Sigmoid colon (tissue), 7 donors: Measurements from ENCODE around the gene HEATR1. TPM values are rescaled to one million over a fixed set of nuclear protein-coding genes. Genes with fewer than 3 reads are reported as not detected.
"Not testable (repeated sequence)": the region's sequence is repeated elsewhere in the genome, so short reads cannot be mapped to it uniquely, and the experiment has no call there.

Source experiments
- DNase-seq: peaks from one replicate; pipeline ENCODE4 v3.0.0-alpha.2; 2019
- H3K27ac ChIP-seq, 4 donors: fragments of 200-600 bp; sonication (generic); one replicate each; pipeline ENCODE4 v1.5.1; 2016 to 2019; ENCODE audit warnings: mild to moderate bottlenecking in 1 of 4
- H3K27me3 ChIP-seq, 3 donors: fragments of 200-600 bp; sonication (generic); one replicate each; pipeline ENCODE4 v1.5.1; 2019; ENCODE audit warnings: mild to moderate bottlenecking in 1 of 3
- H3K36me3 ChIP-seq, 4 donors: fragments of 200-600 bp; sonication (generic); one replicate each; pipeline ENCODE4 v1.5.1; 2016 to 2019
- H3K4me1 ChIP-seq, 4 donors: fragments of 200-600 bp; sonication (generic); one replicate each; pipeline ENCODE4 v1.5.1; 2017 to 2019
- H3K4me3 ChIP-seq, 4 donors: fragments of 200-600 bp; sonication (generic); one replicate each; pipeline ENCODE4 v1.5.1; 2017 to 2019; ENCODE audit warnings: mild to moderate bottlenecking in 2 of 4, moderate library complexity in 1 of 4
- H3K9me3 ChIP-seq, 4 donors: fragments of 200-600 bp in 3 of 4; sonication (generic) in 3 of 4; one replicate each; pipeline versions ENCODE4 v1.5.1 to v1.6.1; 2013 to 2019
- CTCF ChIP-seq, 4 experiments: fragments of 450-650 bp in 3 of 4; fragments of 200-600 bp in 1 of 4; IDR thresholded peaks; one replicate each; pipeline ENCODE4 v1.5.1; 2016 to 2019; ENCODE audit warnings: antibody characterized with exemption in 4 of 4, mild to moderate bottlenecking in 3 of 4, moderate library complexity in 2 of 4
- EP300 ChIP-seq, 4 donors: sonication (generic); formaldehyde crosslinking; IDR thresholded peaks; one replicate each; pipeline ENCODE4 v1.6.1; 2017; ENCODE audit warnings: antibody characterized with exemption in 4 of 4
- POLR2A ChIP-seq, 2 donors: fragments of 450-650 bp; IDR thresholded peaks; one replicate each; pipeline ENCODE4 v1.6.1; 2016; ENCODE audit warnings: antibody characterized with exemption in 2 of 2, mild to moderate bottlenecking in 2 of 2, moderate library complexity in 2 of 2
- POLR2AphosphoS5 ChIP-seq, 4 donors: sonication (generic); formaldehyde crosslinking; IDR thresholded peaks; one replicate each; pipeline ENCODE4 v1.6.1; 2017; ENCODE audit warnings: antibody characterized with exemption in 4 of 4
- WGBS, 2 donors: extraction: QIAGEN DNeasy Blood & Tissue Kit; methylation state at CpG; one replicate each; pipeline ENCODE4 v1.1.7; 2013; 5-methylcytosine and 5-hydroxymethylcytosine counted together
- intact Hi-C: fragments of 100-400 bp; cut with DNase I; formaldehyde crosslinking; loops from one replicate; pipeline ENCODE4 v1.15.1; 2023
- polyA plus RNA-seq, 3 donors: library from polyadenylated mRNA; stranded (reverse); fragments of 200-250 nt; gene quantifications; one replicate each; pipeline ENCODE4 v1.2.3, GENCODE V29; 2013
- total RNA-seq, 4 donors: library from RNA; depleted of rRNA; stranded (reverse); fragments of >200 nt; gene quantifications; one replicate each; pipeline ENCODE4 v1.1.0, GENCODE V29; 2016
- donor health status: healthy with polysubstance abuse.
- donor health status: Bipolar disorder and iron deficiency.
- donor health status: healthy.

The HEATR1 gene
- total and polyA plus RNA-seq, 7 donors = 0.92 to 22.1 (median 14.4) TPM

GRCh38 chr1:236507022-236507700, 97.2 kb downstream of the HEATR1 start:
- Histone ChIP-seq H3K4me3 (no peak overlapping the region), H3K36me3 (no peaks in the 10 kb centered on the region), H3K9me3 (no peaks in the 10 kb centered on the region), H3K27ac (peak overlapping the region in 1 of 4 donors; percentile 70), H3K4me1 (peaks cover 0 to 11% (median 6%) of the 10 kb centered on the region in 4 donors), H3K27me3 (no peaks in the 10 kb centered on the region)
- 79 to 88% methylated on average over 5 of the region's 5 CpGs for WGBS, 2 donors
- intact Hi-C loops = no loop called here
- TF ChIP-seq CTCF (IDR thresholded peaks at IDR 0.05) (no peak), POLR2A (IDR thresholded peaks at IDR 0.05) (no peak), EP300 (IDR thresholded peaks at IDR 0.05) (no peak), POLR2AphosphoS5 (IDR thresholded peaks at IDR 0.05) (no peak)
- no peak for DNase-seq

- H3K36me3 ChIP-seq, intact Hi-C loops, DNase-seq, H3K4me3 ChIP-seq, H3K27ac ChIP-seq, H3K27me3 ChIP-seq, H3K9me3 ChIP-seq: not testable (repeated sequence)
- H3K4me1 ChIP-seq = peaks cover 0 to 11% (median 6%) of the 10 kb centered on the region in 4 donors
- 88 to 90% methylated on average over 3 of the region's 3 CpGs for WGBS, 2 donors
Observed at GRCh38 chr1:236504338-236504737, 100.0 kb downstream of the HEATR1 start.

- Histone ChIP-seq H3K27me3 (no peaks in the 10 kb centered on the region), H3K4me3 (peak overlapping the region; percentile 1 to 51 (median 40)), H3K4me1 (peaks cover 0 to 11% (median 6%) of the 10 kb centered on the region in 4 donors), H3K27ac (peak overlapping the region in 2 of 4 donors; percentile 12 to 63), H3K9me3 (no peaks in the 10 kb centered on the region), H3K36me3 (no peaks in the 10 kb centered on the region)
- TF ChIP-seq CTCF (IDR thresholded peaks at IDR 0.05) (no peak), POLR2AphosphoS5 (IDR thresholded peaks at IDR 0.05) (no peak), POLR2A (IDR thresholded peaks at IDR 0.05) (no peak), EP300 (IDR thresholded peaks at IDR 0.05) (no peak)
- 20 to 27% methylated on average over 15 of the region's 15 CpGs for WGBS, 2 donors
- DNase-seq = peak; percentile 68
- intact Hi-C loops = no loop called here
Observed at GRCh38 chr1:236502972-236503639, 101.2 kb downstream of the HEATR1 start.

- WGBS, 2 donors = 22 to 51% methylated on average over 2 of the region's 2 CpGs
Observed at GRCh38 chr1:236502579-236502971, 101.7 kb downstream of the HEATR1 start.

More at GRCh38 chr1:236502579-236502971, 101.7 kb downstream of the HEATR1 start:
- TF ChIP-seq POLR2A (IDR thresholded peaks at IDR 0.05) (no peak), CTCF (IDR thresholded peaks at IDR 0.05) (no peak), POLR2AphosphoS5 (IDR thresholded peaks at IDR 0.05) (no peak), EP300 (IDR thresholded peaks at IDR 0.05) (no peak)
- no peak for DNase-seq
- Histone ChIP-seq H3K4me3 (peak overlapping the region in 1 of 4 donors; percentile 47), H3K36me3 (no peaks in the 10 kb centered on the region), H3K9me3 (no peaks in the 10 kb centered on the region), H3K27me3 (no peaks in the 10 kb centered on the region), H3K27ac (peak overlapping the region in 1 of 4 donors; percentile 63), H3K4me1 (peaks cover 0 to 11% (median 6%) of the 10 kb centered on the region in 4 donors)
- intact Hi-C loops = no loop called here
